NCI-H146 treated with DMSO at 0.1 percent for 48 hours (cell line): ENCODE measurements around the gene INPP4A.

Source experiments
- DNase-seq: peaks from one replicate; lab custom pipeline; 2025; ENCODE audit not compliant: unreplicated experiment; lab: John Stamatoyannopoulos, UW

The INPP4A gene

DNA sequence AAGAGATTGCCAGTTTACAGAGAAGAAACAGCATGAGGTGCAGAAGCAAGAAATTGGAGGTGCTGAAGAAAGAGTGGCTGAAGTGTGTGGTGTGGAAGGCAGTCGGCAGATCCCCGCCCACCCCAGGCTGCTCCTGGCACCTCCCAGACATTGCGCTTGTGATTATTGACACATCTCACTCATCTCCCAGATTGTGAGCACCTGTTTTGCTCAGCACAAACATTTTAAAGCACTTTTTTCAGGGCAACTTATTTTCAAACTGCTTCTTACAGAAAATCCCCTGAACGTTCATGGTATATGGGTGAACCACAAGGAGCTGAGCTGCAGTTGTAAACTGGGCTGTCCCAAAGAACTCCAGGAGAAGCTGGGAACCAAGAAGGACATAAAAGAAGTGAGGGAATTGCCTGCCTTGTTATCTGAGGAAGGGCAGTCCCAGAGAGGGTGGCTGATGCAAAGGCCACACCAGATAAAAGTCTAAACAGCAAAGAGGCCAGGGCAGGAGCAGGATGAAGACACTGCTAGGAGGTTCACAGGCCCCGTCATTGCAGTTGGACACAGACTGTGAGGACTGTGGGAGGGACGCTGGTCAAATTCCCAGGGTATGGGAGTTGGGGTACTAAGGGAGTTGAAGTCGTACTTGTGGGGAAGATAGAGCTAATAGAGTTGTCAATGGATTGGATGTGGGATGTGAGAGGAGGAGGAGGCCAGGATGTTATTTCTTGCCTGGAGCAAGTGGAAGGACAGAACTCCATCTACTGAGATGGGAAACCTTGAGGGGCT, 65.1 kb downstream of the INPP4A start:
- DNase-seq: no peak

DNA sequence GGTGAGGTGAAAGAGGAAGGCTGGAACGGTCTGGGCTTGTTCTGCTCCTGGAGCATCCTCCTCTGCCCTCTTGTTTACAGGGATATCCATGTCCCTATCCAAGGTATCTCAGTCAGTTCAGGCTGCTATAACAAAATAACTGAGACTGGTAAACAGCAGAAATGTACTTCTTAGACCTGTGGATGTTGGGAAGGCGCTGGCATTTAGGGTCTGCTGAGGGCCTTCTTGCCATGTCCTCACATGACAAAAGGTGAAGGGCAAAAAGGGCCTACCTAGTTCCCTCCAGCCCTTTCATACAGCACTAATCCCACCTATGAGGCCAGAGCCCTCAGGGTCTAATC, 65.6 kb downstream of the INPP4A start:
- DNase-seq: no peak

DNA sequence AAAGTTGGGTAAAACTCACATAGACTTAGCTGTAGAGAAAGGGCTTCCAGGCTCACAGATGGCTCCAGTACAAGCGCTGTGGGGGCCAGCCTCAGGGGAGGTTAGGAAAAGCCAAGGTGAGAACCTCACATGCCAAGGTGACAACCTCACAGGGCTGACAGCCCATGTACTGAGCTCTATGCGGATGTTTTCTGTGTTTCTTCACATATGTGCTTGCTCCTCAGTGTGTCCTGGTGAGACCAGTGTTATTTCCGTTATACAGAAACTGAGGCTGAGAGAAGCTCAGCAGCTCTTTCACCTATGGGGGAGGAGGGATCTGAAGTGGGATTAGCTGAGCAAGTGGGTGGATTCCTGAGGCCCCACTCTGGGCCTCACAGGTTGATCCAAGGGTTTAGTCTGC, 67.3 kb downstream of the INPP4A start:
- DNase-seq: no peak

DNA sequence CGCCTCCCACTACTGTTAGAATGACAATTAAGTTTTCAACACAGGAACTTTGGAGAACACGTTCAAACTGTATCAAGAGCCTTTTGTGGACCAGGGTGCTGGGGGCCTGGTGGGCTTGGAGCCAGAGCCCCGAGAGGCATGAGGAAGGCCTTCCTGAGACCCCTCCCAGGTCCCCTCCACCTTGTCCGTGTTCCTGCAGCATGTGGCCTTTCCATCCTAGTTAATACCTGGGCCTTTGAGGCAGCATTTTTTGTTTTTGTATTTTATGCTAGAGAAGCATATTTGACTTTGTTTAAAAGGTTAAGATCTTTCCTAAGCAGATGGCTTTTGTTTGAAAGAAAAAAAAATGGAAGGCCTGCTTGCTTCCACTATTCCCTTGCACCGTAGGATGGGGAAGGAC, 68.0 kb downstream of the INPP4A start:
- no peak for DNase-seq

DNA sequence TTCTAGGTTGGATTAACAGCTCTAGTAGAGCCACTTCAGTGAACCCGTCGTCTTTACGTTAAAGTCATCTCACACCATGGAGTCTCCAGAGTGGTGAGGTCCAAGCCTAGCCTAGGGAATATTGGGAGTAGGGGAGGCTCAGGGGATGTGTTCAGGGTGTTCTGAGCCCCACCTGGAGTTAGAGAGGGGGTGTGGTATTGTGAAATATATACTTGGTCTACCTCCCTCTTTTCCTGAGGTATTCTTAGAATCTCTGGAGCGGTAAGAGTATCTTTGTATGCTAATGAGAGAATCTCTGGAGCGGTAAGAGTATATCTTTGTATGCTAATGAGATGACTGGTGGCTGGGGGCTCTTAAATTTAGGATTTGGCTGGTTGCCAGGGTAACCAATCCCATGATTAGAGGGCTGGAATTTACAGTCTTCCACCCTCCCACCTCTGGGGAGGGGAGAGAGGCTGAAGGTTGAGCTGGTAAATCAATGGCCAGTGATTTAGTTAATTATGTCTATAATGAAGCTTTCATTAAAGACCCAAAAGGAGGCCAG, 69.5 kb downstream of the INPP4A start:
- no peak for DNase-seq

DNA sequence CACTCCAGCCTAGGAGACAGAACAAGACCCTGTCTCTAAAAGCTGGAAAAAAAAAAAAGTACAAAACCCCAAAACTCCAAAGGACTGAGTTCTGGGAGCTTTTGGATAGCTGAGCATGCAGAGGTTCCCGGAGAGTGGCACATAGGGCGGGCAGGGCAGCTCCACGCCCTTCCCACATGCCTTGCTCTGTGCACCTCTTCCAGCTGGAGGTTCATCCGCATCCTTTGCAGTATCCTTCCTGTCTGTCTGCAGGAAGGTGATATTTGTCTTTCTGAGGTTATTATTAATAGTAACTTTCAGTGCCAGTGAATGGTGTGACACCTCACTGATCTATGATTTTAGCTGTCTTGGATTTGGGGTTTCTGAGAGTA, 70.2 kb downstream of the INPP4A start:
- DNase-seq: no peak

DNA sequence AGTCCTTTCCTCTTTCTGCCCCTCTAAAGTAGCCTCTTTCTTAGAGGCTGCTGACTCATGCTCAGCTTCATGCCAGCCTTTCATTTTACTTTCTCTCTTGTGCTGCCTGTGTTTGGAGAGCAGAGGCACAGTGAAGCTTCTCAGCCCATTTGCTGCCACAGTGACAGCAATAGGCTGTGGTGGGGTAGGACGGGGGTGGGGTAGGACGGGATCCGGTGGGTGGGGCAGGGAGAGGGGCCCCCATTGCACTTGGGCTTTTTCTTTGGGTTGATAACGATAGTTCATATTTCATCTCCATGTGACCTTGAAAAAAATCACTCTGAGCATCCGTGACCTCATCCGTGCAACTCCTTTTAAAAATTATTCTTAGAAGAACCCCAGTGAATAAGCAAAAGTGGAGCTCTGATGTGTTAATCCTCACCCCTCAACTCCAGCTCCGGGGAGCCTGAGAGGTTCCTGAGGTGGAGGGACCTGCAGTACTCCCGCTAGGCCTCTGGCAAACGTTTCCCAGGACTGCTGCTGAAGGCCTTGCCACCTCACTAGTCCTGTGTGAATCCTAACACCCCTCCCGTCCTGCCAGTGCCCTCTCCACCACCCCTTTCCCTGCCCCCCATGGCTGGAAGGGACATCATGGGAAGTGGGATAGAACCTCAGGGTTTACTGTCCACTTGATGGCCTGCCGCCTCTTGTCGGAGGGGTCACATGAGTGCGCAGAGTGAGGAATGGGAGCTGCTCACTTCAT, 70.8 kb downstream of the INPP4A start:
- no peak for DNase-seq

DNA sequence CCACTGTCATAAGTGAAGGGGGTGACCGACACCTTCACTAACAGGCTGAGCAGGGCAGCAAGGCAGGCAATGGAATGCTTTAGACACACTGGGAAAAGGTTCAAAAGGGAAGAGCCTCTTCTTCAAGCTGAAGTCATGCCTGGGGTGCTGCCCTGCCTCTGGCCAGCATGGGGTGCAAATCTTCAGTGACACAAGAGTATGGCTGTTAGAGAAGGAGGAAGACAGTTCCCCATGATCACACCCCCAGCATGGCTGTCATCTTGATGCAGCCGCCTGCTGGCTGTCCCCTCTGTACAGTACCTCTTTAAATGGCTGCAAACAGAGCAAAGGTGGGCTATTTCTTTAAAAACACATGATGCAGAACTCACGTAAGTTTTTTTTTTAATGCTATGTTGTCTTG, 71.9 kb downstream of the INPP4A start:
- DNase-seq: no peak

DNA sequence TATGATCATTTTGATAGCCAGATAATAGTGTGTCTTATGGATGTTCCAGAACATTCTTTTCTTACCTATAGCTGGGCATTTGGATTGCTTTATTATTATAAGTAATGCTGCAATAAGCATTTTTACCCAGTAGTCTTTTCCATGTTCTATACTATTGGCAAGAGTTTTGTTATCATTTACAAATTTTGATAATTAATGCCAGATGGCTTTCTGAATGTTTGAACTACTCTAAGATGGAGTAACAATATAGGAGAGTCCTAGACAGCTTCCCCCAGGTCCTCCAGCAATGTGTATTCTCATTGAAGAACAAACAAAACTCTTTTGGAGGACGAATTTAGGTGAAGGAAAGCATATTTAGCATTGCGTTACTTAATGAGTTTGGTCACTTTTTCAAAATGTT, 73.0 kb downstream of the INPP4A start:
- DNase-seq: no peak

DNA sequence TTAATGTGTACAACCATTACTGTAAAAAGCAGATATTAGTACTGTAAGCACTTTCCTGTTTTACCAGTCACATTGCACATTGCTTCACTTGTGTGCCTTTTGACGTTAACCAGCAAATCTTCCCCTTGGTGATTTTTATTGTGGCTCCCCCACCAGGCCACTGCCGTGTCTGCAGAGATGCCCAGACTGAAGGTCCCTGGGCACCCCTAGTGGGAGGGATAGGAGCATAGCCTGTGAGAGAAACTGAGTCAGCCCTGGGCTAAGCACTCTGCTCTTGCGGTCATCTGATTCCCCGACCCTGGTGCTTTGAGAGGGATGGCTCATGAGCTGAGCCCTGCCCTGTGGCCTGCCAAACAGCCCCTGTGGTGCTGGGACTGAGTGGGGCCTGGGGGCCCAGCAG, 73.4 kb downstream of the INPP4A start:
- DNase-seq: no peak

DNA sequence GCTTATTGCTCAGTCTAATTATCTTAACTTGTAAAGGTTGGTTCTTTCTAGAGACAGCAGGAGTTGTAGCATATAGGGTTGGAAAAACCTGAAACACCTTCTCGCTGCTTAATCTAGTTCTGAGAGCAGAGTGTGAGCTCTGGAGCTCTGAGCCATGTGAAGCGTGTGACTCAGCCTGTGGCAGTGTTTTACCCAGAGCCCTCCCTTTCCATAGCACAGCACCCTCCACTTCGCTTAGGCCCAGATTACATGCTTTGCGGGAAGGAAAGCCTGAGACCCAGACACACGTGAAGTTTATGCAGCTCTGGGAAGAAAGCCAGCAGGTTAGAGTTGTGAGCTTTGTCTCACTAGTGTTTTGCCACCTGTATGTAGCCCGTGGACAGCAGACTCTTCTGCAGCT, 74.5 kb downstream of the INPP4A start:
- DNase-seq: no peak

DNA sequence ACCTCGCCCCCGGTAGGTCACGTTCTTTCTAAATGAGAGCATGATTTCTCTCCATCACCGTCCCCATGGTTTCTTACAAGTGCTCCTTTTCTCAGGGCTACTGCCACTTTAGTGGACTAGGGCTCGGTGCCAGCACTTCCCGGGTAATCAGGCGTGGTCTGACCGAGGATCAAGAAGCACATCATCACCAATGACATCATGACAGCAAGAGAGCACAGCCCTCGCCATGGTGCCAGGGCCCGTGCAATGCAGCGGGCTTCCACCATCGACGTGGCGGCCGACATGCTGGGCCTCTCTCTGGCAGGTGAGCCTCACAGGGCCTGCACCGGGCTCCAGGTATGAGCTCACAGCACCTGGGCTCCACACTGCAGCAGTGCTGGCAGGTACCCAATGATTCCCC, 75.2 kb downstream of the INPP4A start:
- DNase-seq: no peak

DNA sequence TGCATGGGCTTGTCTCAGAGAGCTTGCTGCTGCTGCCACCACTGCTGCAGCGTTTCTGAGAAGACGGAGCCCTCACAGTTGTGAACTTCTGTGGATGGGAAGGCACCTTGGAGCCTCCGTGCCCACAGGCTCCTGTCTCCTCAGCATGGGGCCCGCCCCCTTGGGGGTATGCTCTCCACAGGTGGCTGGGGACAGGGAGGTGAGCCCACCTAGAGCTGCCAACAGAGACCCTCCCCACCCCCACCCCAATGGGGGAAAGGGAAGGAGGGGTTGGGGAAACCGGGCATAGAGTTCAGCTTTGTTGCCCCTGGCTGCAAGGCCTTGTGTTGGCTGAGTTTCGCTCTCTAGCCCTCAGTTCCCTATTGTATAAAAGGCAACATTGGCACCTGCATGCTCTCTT, 76.1 kb downstream of the INPP4A start:
- DNase-seq: no peak

DNA sequence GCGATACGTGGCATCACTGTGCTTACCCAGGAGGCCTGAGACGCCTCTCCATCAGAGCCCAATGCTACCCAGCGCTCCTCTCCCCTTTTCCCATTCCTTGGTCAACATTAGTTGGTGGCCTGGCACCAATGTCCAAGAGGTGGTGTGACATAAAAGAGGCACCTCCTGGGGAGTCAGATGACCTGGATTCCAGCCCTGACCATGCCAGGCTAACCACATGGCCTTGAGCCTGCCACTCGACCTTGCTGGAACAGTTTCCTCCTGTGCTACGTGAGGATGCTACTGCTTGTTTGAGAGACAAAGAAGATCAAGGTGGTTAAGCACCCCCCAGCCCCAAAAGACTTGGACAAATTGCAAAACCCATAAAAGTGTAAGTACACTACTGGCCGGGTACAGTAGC, 76.6 kb downstream of the INPP4A start:
- DNase-seq: no peak

DNA sequence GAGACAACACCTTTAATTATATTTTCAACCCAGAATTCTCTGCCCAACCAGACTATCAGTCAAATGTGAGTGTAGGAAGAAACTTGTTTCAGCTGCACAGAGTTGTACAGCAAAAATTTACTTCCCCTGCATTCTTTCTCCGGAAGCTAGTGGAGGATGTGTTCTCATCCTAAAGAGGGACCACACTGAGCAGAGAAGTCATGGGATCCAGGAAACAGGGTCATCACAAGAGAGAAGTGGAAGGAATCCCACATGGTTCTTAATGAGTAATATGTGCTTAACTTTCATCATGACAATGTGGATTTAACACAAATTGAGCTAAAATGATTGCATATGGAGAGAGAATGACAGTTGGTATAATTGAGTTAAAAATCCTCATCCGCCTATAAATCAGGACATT, 78.2 kb downstream of the INPP4A start:
- no peak for DNase-seq

DNA sequence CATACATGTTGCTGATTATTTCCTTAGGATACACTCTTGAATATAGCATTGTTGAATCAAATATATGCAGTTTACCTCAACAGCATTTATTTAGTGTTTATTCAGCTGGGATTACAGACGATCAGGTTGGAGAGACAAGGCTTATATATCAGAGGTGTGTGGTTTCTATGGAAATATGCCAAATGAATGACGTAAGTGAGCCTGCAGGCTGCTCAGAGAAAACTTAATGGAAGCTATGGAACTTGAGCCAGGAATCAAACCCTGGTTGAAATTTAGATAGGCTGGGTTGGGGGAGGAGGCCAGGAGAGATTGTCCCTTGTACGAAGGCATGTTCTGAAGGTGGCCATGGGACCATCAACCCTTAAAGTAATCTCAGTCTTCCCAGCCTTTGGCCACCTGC, 79.5 kb downstream of the INPP4A start:
- DNase-seq: no peak

DNA sequence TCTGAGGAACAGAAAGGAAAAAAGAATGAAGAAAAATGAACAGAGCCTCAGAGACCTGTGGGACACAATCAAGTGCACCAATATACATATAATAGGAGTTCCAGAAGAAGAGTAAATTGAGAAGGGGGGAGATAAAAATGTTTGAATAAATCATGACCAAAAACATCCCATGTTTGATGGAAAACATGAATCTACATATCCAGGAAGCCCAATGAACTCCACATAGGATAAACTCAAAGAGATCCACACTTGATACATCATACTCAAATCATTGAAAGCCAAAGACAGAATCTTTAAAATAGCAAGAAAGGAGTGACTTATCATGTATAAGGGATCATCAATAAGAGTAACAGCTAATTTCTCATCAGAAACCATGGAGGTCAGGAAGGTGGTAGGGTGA, 83.7 kb downstream of the INPP4A start:
- no peak for DNase-seq

DNA sequence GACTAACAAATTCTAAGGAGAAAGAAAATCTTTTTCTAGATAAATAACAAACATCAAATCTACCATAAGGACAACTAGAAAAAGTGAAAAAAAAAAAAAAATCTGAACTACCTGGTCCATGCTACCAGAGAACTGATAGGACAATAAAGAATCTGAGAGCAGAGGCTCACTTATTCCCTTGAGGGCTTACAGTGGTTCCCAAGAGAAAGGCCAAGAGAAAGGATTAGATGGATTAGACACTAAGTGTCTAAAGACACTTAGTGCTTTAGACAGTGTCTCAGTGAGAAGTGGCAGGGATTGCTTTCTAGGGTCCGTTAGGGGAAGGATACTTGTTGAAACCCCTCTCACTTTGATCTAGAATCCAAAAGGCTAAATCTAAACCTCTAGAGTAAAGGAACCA, 85.5 kb downstream of the INPP4A start:
- DNase-seq: no peak

DNA sequence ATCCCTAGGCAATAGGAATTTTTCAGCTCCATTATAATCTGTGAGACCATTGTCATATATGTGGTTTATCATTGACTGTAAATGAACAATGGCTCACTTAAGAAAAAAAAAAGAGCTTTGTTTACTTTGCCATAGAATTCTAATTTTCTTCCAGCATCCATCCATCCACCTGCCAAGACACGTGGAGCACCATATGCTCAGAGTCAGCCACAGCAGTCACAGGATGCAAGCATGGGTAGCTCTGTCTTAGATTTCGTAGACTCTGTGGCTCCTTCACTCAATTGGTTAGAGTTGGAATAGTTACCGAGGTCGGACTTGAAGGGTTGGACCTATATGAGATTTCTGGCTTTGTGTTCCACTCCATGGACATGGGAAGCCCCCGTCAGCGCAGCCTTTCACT, 88.1 kb downstream of the INPP4A start:
- peak; percentile 17 for DNase-seq

DNA sequence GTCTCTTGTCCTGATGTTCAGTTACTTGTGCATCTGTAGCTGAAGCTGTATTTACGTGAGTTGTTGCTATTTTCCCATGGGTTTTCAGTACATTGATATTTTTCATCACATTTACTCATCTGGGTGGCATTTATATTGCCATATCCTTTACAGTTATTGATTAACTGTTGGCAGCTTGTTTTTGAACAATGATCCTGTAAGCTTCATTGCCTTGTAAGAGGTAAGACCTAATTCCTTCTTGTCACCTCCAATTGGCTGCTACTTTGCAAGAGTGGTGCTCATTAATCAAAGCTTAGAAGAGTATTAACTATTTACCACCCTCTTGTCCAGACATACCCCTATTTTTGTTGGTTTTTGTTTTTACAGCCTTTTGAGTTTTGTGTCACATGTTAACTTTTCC, 88.9 kb downstream of the INPP4A start:
- DNase-seq: no peak

DNA sequence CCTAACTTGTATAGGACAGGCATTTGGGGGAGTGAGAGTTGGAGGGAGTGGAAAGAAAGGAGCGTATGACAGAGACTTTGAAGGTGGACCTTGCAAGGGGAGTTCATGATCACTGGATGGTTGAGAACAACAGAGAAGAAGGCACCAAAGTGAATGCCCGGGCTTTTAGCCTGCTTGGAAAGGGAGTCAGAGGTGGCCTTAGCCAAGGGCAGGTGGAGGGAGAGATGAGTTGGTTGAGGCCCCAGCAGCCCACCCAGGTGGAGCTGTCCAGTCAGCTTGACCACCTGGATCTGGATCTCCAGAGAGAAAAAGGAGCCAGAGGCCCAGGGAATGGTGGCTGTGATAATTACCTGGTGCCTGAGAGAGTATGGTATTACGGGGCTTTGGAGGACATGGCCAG, 90.1 kb downstream of the INPP4A start:
- no peak for DNase-seq

DNA sequence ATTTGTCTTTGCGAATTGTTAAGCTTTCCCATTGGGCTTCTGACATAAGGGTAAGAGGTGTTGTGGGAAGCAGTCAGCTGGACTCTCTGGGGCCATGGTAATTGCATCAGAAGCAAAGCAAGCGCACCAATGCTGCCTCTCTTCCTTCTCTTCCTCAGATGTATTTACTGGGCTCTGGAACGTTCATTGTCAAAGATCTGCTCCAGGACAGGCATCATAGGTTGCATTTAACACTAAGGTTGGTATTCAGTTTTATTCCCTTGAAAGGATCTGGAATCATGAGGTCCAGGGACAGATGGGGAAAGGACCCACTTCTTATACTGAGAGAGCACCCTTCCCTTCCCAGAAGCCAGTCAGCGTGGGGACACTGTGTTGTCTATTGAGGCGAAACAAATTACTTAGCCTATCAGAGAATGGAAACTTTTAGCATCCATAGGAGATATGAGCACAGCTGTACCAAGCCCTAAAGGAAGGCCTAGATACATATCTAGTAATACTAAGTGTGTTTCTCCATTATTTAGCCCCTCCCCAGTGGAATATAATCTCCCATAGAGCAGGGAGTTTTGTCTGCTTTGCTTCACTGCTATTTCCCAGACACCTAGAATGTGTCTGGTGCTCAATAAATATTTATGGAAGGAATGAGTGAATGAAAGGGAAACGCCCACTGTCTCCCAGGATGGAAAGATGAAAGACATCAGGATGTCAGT, 91.5 kb downstream of the INPP4A start:
- DNase-seq: no peak
